ENCODE results near the gene LEPROT. TPM values are rescaled to one million over a fixed set of nuclear protein-coding genes. Genes with fewer than 3 reads are reported as not detected.

Gene LEPROT
- total and polyA plus RNA-seq, 9 donors: 57.4 to 115 (median 72.0) TPM

GRCh38 chr1:65423884-65424572, 3.6 kb downstream of the LEPROT start:
- no peak for TF ChIP-seq CTCF (IDR thresholded peaks at IDR 0.05)
- TF ChIP-seq EP300 (IDR thresholded peaks at IDR 0.05): no peak
- no peak for TF ChIP-seq POLR2A (IDR thresholded peaks at IDR 0.05)
- no peaks in the 10 kb centered on the region for H3K9me3 ChIP-seq
- no peak overlapping the region for H3K27ac ChIP-seq
- no peaks in the 10 kb centered on the region for H3K36me3 ChIP-seq
- DNase-seq: no peak
- H3K4me3 ChIP-seq: no peak overlapping the region
- intact Hi-C loops (cut with DNase I): loop anchor here in 2 of 4 donors (5.0 to 10.0 kb wide), 4 partner anchors 169 to 359 kb away; no protein-coding TSS in a partner anchor
- H3K27me3 ChIP-seq: no peaks in the 10 kb centered on the region
- WGBS, 3 donors: 41 to 49% (median 46%) methylated on average over 2 of the region's 2 CpGs
- H3K4me1 ChIP-seq (ENCODE audit: insufficient read depth): peaks cover 16% of the 10 kb centered on the region

- intact Hi-C loops (cut with DNase I): loop anchor here in 2 of 4 donors (5.0 to 10.0 kb wide), 4 partner anchors 170 to 360 kb away; no protein-coding TSS in a partner anchor
- DNase-seq: no peak
- Histone ChIP-seq H3K27me3 (no peaks in the 10 kb centered on the region), H3K4me1 (ENCODE audit: insufficient read depth) (peaks cover 17% of the 10 kb centered on the region), H3K9me3 (no peaks in the 10 kb centered on the region), H3K36me3 (no peaks in the 10 kb centered on the region), H3K27ac (no peak overlapping the region), H3K4me3 (no peak overlapping the region)
- WGBS, 3 donors: 56 to 63% (median 63%) methylated on average over 1 of the region's 1 CpG
- TF ChIP-seq EP300 (IDR thresholded peaks at IDR 0.05) (no peak), CTCF (IDR thresholded peaks at IDR 0.05) (no peak), POLR2A (IDR thresholded peaks at IDR 0.05) (no peak)
Measured at GRCh38 chr1:65424573-65424889, 4.1 kb downstream of the LEPROT start.

- no peak overlapping the region for H3K27ac ChIP-seq
Measured at GRCh38 chr1:65425006-65425405, 4.5 kb downstream of the LEPROT start.

GRCh38 chr1:65425697-65426096, 5.2 kb downstream of the LEPROT start:
- Histone ChIP-seq H3K4me3 (no peak overlapping the region), H3K4me1 (ENCODE audit: insufficient read depth) (peaks cover 17% of the 10 kb centered on the region), H3K36me3 (no peaks in the 10 kb centered on the region), H3K27ac (no peak overlapping the region), H3K27me3 (no peaks in the 10 kb centered on the region), H3K9me3 (no peaks in the 10 kb centered on the region)
- intact Hi-C loops (cut with DNase I): loop anchor here in 1 of 4 donors (10.0 kb wide), 3 partner anchors 171 to 361 kb away; no protein-coding TSS in a partner anchor
- 91 to 94% (median 92%) methylated on average over 3 of the region's 3 CpGs for WGBS, 3 donors
- TF ChIP-seq CTCF (IDR thresholded peaks at IDR 0.05) (no peak), EP300 (IDR thresholded peaks at IDR 0.05) (no peak), POLR2A (IDR thresholded peaks at IDR 0.05) (no peak)
- no peak for DNase-seq

More at GRCh38 chr1:65425006-65425405, 4.5 kb downstream of the LEPROT start:
- intact Hi-C loops (cut with DNase I): loop anchor here in 1 of 4 donors (10.0 kb wide), 3 partner anchors 170 to 360 kb away; no protein-coding TSS in a partner anchor
- no peaks in the 10 kb centered on the region for H3K36me3 ChIP-seq
- no peaks in the 10 kb centered on the region for H3K27me3 ChIP-seq
- no peak overlapping the region for H3K4me3 ChIP-seq
- H3K9me3 ChIP-seq: no peaks in the 10 kb centered on the region
- DNase-seq: no peak
- 91 to 96% (median 93%) methylated on average over 2 of the region's 2 CpGs for WGBS, 3 donors
- H3K4me1 ChIP-seq (ENCODE audit: insufficient read depth): peaks cover 17% of the 10 kb centered on the region
- TF ChIP-seq POLR2A (IDR thresholded peaks at IDR 0.05): no peak

GRCh38 chr1:65429078-65429477, 8.6 kb downstream of the LEPROT start:
- Histone ChIP-seq H3K9me3 (no peaks in the 10 kb centered on the region), H3K27ac (no peak overlapping the region), H3K4me1 (ENCODE audit: insufficient read depth) (peaks cover 3% of the 10 kb centered on the region), H3K4me3 (no peak overlapping the region), H3K36me3 (no peaks in the 10 kb centered on the region), H3K27me3 (no peaks in the 10 kb centered on the region)
- TF ChIP-seq CTCF (IDR thresholded peaks at IDR 0.05) (no peak), POLR2A (IDR thresholded peaks at IDR 0.05) (no peak), EP300 (IDR thresholded peaks at IDR 0.05) (no peak)
- 91 to 92% (median 92%) methylated on average over 2 of the region's 2 CpGs for WGBS, 3 donors
- DNase-seq: no peak
- intact Hi-C loops (cut with DNase I): loop anchor here in 1 of 4 donors (10.0 kb wide), 3 partner anchors 174 to 364 kb away; no protein-coding TSS in a partner anchor

Measured in ovary (tissue), 9 donors.